PC-9 (cell line): ENCODE results near the gene BBX.

Experiments used
- EZH2 ChIP-seq: fragments of 200-600 bp; sonication (generic); IDR thresholded peaks from 2 replicates; pipeline ENCODE4 v1.8.0; 2017; ENCODE audit warnings: antibody characterized with exemption, low read depth
- TF ChIP-seq, protein P1 (sequence below): fragments of 200-600 bp; sonication (generic); conservative IDR thresholded peaks from 2 replicates; pipeline ENCODE4 v1.6.1; 2017; ENCODE audit warnings: mixed run types, antibody characterized with exemption, mild to moderate bottlenecking, moderate library complexity

DNA sequence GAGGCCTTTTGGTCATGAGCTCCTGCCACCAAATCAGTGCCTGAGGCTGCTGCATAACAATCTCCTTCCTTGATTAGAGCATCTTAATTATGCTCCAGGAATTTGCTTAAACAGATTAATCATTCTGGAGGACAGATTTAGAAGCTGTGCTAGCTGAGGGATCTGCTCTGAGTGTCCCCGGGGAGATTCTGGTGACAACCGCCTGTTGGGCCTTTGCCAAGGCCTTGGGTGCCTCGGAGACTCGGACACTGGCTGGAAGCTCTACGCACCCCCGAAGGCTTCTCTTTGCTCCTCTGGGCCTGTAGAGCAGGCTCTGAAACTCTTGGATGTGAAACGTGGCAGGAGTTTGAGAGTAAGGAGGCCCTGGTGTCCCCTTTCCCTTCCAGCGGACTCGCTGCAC lies 304.0 kb downstream of the BBX start:
- no peak for TF ChIP-seq EZH2
- TF ChIP-seq, protein P1, sequence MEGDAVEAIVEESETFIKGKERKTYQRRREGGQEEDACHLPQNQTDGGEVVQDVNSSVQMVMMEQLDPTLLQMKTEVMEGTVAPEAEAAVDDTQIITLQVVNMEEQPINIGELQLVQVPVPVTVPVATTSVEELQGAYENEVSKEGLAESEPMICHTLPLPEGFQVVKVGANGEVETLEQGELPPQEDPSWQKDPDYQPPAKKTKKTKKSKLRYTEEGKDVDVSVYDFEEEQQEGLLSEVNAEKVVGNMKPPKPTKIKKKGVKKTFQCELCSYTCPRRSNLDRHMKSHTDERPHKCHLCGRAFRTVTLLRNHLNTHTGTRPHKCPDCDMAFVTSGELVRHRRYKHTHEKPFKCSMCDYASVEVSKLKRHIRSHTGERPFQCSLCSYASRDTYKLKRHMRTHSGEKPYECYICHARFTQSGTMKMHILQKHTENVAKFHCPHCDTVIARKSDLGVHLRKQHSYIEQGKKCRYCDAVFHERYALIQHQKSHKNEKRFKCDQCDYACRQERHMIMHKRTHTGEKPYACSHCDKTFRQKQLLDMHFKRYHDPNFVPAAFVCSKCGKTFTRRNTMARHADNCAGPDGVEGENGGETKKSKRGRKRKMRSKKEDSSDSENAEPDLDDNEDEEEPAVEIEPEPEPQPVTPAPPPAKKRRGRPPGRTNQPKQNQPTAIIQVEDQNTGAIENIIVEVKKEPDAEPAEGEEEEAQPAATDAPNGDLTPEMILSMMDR = no peak
